HG03097 (cell line): Measurements from ENCODE around the gene MYOZ3.

Experiments
- ATAC-seq: cut with Tn5 transposase; IDR thresholded peaks from one replicate; pipeline ENCODE4 v1.9.1; 2021; ENCODE audit not compliant: unreplicated experiment, low FRiP score

Gene MYOZ3

GRCh38 chr5:150656191-150657132 is 4.6 kb upstream of the MYOZ3 start:
- peak; percentile 84 for ATAC-seq

GRCh38 chr5:150658121-150658520 is 2.9 kb upstream of the MYOZ3 start:
- ATAC-seq = no peak

GRCh38 chr5:150658699-150659265 is 2.3 kb upstream of the MYOZ3 start:
- no peak for ATAC-seq

- no peak for ATAC-seq
These were observed 1.5 kb upstream of the MYOZ3 start for GRCh38 chr5:150659360-150660107.

GRCh38 chr5:150660108-150660831 is 781 bp upstream of the MYOZ3 start:
- no peak for ATAC-seq

GRCh38 chr5:150661821-150662596 is 958 bp downstream of the MYOZ3 start:
- no peak for ATAC-seq

- ATAC-seq = no peak
These were observed 1.9 kb downstream of the MYOZ3 start for GRCh38 chr5:150662731-150663516.

GRCh38 chr5:150663936-150664335 is 2.9 kb downstream of the MYOZ3 start:
- ATAC-seq = no peak

GRCh38 chr5:150665044-150665443 is 4.0 kb downstream of the MYOZ3 start:
- no peak for ATAC-seq

GRCh38 chr5:150670275-150670947 is 9.4 kb downstream of the MYOZ3 start:
- ATAC-seq = no peak

GRCh38 chr5:150670948-150671310 is 9.9 kb downstream of the MYOZ3 start:
- no peak for ATAC-seq

GRCh38 chr5:150671509-150672236 is 10.6 kb downstream of the MYOZ3 start:
- ATAC-seq = no peak

- no peak for ATAC-seq
These were observed 11.3 kb downstream of the MYOZ3 start for GRCh38 chr5:150672237-150672883.

GRCh38 chr5:150672884-150673275 is 11.8 kb downstream of the MYOZ3 start:
- no peak for ATAC-seq

GRCh38 chr5:150674341-150674821 is 13.3 kb downstream of the MYOZ3 start:
- no peak for ATAC-seq

- no peak for ATAC-seq
These were observed 14.0 kb downstream of the MYOZ3 start for GRCh38 chr5:150675069-150675468.

GRCh38 chr5:150676578-150676977 is 15.5 kb downstream of the MYOZ3 start:
- ATAC-seq = no peak
